ENCODE data around the gene TAF8. TPM values are rescaled to one million over a fixed set of nuclear protein-coding genes. Genes with fewer than 3 reads are reported as not detected.

TAF8 gene
- total RNA-seq, 4 donors from 2014 or later = 24.5 to 37.6 (median 24.6) TPM

DNA sequence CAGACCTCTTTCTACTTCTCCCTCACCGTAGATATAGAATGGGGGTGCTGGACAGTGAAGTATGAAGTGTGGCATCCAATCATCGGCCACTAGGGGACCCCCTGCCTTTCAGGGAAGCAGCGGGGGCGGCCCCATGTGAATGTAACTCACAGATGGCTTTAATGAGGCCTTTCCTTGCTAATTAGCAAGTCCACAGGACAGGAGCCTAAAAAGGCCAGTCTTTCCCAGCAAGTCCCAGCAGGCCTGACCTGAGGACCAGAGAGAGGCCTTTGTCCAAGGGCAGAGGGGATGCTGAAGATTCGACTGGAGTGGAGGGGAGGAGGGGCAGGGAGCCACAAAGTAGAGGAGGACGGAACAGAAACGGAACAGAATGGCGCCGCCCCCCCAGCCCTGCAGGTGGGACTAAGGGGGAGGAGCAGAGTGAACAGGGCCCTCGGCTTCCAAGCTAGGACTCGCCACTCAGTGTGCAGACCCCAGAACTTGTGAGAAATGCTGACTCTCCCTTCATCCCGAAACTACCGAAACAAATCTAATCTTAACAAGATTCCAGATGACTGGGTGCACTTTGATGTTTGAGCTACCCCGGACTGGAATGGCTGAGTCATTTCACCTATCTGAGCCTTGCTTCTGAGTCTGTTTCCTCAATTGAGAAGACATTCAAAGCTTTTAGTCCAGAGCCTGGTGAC is 86.3 kb downstream of the TAF8 start:
- H3K9me3 ChIP-seq = no peaks in the 10 kb centered on the region
- H3K4me3 ChIP-seq = peak overlapping the region in 2 of 4 donors; percentile 6 to 26
- TF ChIP-seq, protein P1, sequence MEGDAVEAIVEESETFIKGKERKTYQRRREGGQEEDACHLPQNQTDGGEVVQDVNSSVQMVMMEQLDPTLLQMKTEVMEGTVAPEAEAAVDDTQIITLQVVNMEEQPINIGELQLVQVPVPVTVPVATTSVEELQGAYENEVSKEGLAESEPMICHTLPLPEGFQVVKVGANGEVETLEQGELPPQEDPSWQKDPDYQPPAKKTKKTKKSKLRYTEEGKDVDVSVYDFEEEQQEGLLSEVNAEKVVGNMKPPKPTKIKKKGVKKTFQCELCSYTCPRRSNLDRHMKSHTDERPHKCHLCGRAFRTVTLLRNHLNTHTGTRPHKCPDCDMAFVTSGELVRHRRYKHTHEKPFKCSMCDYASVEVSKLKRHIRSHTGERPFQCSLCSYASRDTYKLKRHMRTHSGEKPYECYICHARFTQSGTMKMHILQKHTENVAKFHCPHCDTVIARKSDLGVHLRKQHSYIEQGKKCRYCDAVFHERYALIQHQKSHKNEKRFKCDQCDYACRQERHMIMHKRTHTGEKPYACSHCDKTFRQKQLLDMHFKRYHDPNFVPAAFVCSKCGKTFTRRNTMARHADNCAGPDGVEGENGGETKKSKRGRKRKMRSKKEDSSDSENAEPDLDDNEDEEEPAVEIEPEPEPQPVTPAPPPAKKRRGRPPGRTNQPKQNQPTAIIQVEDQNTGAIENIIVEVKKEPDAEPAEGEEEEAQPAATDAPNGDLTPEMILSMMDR (IDR thresholded peaks at IDR 0.05) = peak in 4 of 6 experiments; percentile 3 to 26 (median 9)
- no peak for TF ChIP-seq POLR2A (IDR thresholded peaks at IDR 0.05)
- peak in 2 of 3 donors; percentile 67 to 71 for DNase-seq
- H3K36me3 ChIP-seq = peaks cover 0 to 4% (median 0%) of the 10 kb centered on the region in 3 donors
- H3K4me1 ChIP-seq = peaks cover 0 to 39% (median 0%) of the 10 kb centered on the region in 4 donors
- H3K27ac ChIP-seq = peak overlapping the region; percentile 38 to 96 (median 84)
- H3K27me3 ChIP-seq = no peaks in the 10 kb centered on the region

Small RNA genes lying within 50 kb of the gene (small RNA-seq; reads per million reads assigned to genes)
- 0 reads per million in 2 donors for gene RNU6-761P

Other genes starting within 250 kb of the TAF8 start
- 1 to 10 TPM; 2.1 to 8.6 (median 4.7) TPM for gene USP49, start 155.1 kb upstream of the TAF8 start, total RNA-seq
- gene MED20, start 129.4 kb upstream of the TAF8 start, total RNA-seq = 10 to 100 TPM in 3 of 4 donors, 1 to 10 TPM in 1; 6.6 to 24.3 (median 18.0) TPM
- gene BYSL, start 129.0 kb upstream of the TAF8 start, total RNA-seq = 10 to 100 TPM in 1 of 4 donors, 1 to 10 TPM in 3; 4.4 to 12.4 (median 6.1) TPM
- 100 to 1,000 TPM in 1 of 4 donors, 10 to 100 TPM in 3; 49.2 to 267 (median 60.1) TPM for gene CCND3, start 108.7 kb upstream of the TAF8 start, total RNA-seq
- gene C6orf132, start 92.1 kb downstream of the TAF8 start, total RNA-seq = 100 to 1,000 TPM in 1 of 4 donors, 10 to 100 TPM in 3; 47.9 to 106 (median 95.9) TPM
- not detected for gene GUCA1A, start 122.8 kb downstream of the TAF8 start, total RNA-seq
- 1 to 10 TPM in 1 of 4 donors, under 1 TPM in 1, not detected in 2; 0.80 to 4.1 TPM for gene GUCA1B, start 144.4 kb downstream of the TAF8 start, total RNA-seq
- gene MRPS10, start 167.3 kb downstream of the TAF8 start, total RNA-seq = 10 to 100 TPM; 14.3 to 24.5 (median 23.0) TPM